ENCODE data around the gene PGA3. TPM values are rescaled to one million over a fixed set of nuclear protein-coding genes. Genes with fewer than 3 reads are reported as not detected.
A peak's percentile ranks its signal among the peaks of the same experiment; 100 is the strongest.
"Not testable (repeated sequence)": the region's sequence is repeated elsewhere in the genome, so short reads cannot be mapped to it uniquely, and the experiment has no call there.

PGA3 gene
- total RNA-seq, 8 experiments from 2014 or later = 0.49 to 4.5 (median 1.4) TPM; not detected in 2

DNA sequence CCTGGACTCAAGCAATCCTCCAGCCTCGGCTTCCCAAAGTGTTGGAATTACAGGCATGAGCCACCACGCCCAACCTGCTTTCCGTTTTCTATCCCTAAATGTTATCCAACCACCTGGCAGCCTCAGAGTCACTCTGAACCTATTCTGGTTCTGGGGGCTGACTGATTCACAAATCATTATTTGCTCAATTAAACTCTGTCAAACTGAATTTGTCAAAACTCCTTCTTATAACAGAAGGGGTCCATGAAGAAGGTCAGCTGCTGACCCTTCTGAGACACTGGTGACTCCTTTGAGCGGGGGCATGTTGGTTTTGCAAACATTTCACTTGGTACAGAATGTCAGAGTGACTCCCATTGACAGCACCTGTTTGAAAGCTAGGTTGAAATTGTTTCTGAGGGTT is 40.3 kb upstream of the PGA3 start:
- in situ Hi-C loops (cut with MboI; ENCODE audit: low pct_unique_long_range_greater_than_20kb in 2 of 9, low sequenced_read_pairs in 9 of 9, unreplicated experiment in 9 of 9) = loop anchor here in 1 of 9 experiments (25.0 kb wide), 1 partner anchor 326 kb away; the partner anchor contains the start of gene CCDC86

DNA sequence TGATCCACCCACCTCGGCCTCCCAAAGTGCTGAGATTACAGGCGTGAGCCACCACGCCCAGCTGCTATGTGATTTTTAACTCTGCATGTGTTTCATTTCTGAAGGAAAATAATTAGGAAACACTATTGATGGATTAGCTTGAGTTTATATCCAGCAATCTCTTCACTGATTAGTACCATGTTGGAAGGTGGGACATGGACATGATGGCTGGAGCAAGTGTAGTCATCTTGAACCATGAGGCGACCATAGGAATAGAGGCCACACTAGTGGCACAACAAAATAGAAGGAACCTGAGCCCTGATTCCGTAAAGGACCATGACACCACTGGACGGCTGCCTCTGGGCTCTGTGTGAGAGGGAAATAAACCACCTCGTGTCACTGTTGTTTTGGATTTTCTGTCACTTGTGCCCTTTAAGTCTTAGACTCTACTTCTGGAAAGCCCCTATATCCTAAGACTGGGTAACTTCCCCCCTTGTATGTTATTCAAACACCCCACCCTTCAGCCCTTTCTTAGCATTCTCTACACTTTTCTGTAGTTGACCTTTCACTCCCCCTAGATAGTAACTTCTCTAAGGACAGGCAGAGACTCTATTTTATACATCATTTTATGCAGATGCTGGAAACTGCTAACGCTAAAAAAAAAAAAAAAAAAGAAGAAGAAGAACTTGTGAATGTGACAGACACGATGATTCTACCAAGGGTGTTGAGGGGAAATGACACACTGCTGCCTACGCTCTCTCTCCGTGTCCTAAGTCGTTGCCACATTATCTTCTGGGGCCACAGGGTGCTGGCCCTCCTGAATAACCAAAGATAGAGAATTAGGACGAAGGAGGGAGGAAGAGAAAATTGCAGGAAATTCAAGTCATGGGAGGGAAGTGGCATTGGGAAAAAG is 39.4 kb upstream of the PGA3 start:
- WGBS, 10 experiments = 41 to 93% (median 74%) methylated on average over 2 to 11 of the region's 13 CpGs
- H3K27ac ChIP-seq = no peak overlapping the region
- in situ Hi-C loops (cut with MboI; ENCODE audit: low pct_unique_long_range_greater_than_20kb in 2 of 9, low sequenced_read_pairs in 9 of 9, unreplicated experiment in 9 of 9) = loop anchor here in 1 of 9 experiments (25.0 kb wide), 1 partner anchor 327 kb away; the partner anchor contains the start of gene CCDC86
- no peak for ATAC-seq (replicated peaks in 6 of 8)
- no peak overlapping the region for H3K4me3 ChIP-seq
- peaks cover 7 to 13% of the 10 kb centered on the region in 2 donors for H3K4me1 ChIP-seq (replicated peaks in 1 of 2)

More for the DNA sequence above, 40.3 kb upstream of the PGA3 start:
- Histone ChIP-seq H3K4me1 (replicated peaks in 1 of 2) (peaks cover 7 to 13% of the 10 kb centered on the region in 2 donors), H3K4me3 (no peak overlapping the region), H3K27ac (no peak overlapping the region)
- WGBS, 10 experiments = 60 to 100% (median 84%) methylated on average over 1 to 4 of the region's 4 CpGs; no CpG with 5 or more reads in 2 of the 10 experiments
- no peak for ATAC-seq (replicated peaks in 6 of 8)

DNA sequence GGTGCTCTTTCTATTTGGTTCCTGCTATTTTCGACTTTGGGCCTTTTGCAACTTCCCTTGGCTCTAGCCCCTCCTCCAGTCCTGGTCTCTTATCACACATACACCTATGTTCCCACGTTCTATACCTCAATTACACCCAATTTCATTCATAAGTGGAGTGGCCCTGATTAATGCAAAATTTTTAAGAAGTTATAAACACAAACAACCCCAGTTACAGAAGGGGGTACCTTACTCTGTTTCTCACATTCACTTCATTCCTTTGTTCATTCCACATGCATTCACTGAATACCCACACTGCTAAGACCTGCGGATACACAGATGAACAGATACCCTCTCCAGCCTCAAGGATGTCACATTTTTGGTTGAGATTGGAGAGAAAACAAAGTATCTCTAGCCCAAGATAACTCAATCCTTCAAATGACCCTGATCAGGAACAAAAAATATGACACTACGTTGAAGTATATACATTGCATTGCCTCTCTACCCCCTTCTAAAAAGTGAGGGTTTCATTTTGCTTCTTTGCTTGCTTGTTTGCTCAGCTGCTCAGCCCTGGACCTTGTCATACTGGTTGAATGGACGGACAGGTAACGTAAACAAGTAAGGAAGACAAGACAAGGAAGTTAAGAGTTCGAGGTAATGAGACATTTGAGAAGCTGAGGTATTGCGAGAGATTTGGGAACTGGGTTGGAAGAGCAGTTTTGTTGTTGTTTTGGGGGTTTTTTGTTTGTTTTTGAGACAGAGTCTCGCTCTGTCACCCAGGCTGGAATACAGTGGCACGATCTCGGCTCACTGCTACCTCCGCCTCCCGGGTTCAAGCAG is 38.5 kb upstream of the PGA3 start:
- WGBS, 10 experiments = 50 to 92% (median 73%) methylated on average over 2 to 12 of the region's 13 CpGs
- ATAC-seq (replicated peaks in 6 of 8) = no peak
- Histone ChIP-seq H3K4me3 (no peak overlapping the region), H3K4me1 (replicated peaks in 1 of 2) (peaks cover 7 to 13% of the 10 kb centered on the region in 2 donors), H3K27ac (no peak overlapping the region)
- in situ Hi-C loops (cut with MboI; ENCODE audit: low pct_unique_long_range_greater_than_20kb in 2 of 9, low sequenced_read_pairs in 9 of 9, unreplicated experiment in 9 of 9) = loop anchor here in 1 of 9 experiments (25.0 kb wide), 1 partner anchor 328 kb away; the partner anchor contains the start of gene CCDC86

DNA sequence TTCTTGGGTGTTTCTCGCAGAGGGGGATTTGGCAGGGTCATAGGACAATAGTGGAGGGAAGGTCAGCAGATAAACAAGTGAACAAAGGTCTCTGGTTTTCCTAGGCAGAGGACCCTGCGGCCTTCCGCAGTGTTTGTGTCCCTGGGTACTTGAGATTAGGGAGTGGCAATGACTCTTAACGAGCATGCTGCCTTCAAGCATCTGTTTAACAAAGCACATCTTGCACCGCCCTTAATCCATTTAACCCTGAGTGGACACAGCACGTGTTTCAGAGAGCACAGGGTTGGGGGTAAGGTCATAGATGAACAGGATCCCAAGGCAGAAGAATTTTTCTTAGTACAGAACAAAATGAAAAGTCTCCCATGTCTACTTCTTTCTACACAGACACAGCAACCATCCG is 37.5 kb upstream of the PGA3 start:
- ATAC-seq (replicated peaks in 6 of 8); H3K4me1 ChIP-seq (replicated peaks in 1 of 2): not testable (repeated sequence)

DNA sequence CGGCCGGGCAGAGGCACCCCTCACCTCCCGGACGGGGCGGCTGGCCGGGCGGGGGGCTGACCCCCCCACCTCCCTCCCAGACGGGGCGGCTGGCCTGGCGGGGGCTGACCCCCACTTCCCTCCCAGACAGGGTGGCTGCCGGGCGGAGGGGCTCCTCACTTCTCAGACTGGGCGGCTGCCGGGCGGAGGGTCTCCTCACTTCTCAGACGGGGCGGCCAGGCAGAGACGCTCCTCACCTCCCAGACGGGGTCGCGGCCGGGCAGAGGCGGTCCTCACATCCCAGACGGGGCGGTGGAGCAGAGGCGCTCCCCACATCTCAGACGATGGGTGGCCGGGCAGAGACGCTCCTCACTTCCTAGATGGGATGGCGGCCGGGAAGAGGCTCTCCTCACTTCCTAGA is 37.0 kb upstream of the PGA3 start:
- not testable (repeated sequence) for ATAC-seq (replicated peaks in 6 of 8); H3K4me3 ChIP-seq; H3K4me1 ChIP-seq (replicated peaks in 1 of 2); H3K27ac ChIP-seq
- in situ Hi-C loops (cut with MboI; ENCODE audit: low pct_unique_long_range_greater_than_20kb in 2 of 9, low sequenced_read_pairs in 9 of 9, unreplicated experiment in 9 of 9) = loop anchor here in 1 of 9 experiments (25.0 kb wide), 1 partner anchor 329 kb away; the partner anchor contains the start of gene CCDC86
- WGBS, 10 experiments = no CpG with 5 or more reads among the region's 31 CpGs

More for the DNA sequence above, 37.5 kb upstream of the PGA3 start:
- 33% methylated on average over 1 of the region's 7 CpGs; no CpG with 5 or more reads in 9 of the 10 experiments for WGBS, 10 experiments
- not testable (repeated sequence) for H3K27ac ChIP-seq, H3K4me3 ChIP-seq
- in situ Hi-C loops (cut with MboI; ENCODE audit: low pct_unique_long_range_greater_than_20kb in 2 of 9, low sequenced_read_pairs in 9 of 9, unreplicated experiment in 9 of 9) = loop anchor here in 1 of 9 experiments (25.0 kb wide), 1 partner anchor 328 kb away; the partner anchor contains the start of gene CCDC86

DNA sequence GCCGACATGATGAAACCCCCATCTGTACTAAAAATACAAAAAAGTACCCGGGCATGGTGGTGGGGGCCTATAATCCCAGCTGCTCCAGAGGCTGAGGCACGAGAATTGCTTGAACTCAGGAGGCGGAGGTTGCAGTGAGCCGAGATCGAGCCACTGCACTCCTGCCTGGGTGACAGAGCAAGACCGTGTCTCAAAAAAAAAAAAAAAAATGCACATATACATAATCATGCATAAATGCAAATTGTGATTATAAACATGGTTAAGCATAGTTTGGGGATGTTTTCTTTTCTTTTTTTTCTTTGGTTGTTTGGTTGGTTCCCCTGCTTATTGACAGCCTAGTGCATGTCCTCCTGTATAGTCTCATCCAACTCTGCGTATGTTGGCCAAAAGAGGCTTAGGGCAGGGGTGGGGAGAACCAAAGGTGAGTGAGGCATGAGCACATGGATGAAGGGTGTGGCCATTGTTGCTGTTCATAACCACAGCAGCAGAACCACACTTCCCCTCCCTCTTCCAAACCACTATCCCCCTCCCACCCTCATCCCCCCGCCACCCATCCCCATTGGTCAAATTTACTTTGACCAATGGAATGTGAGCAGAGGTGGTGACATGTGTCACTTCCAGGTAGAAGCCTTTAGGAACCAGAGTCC is 35.1 kb upstream of the PGA3 start:
- Histone ChIP-seq H3K4me1 (replicated peaks in 1 of 2) (no peaks in the 10 kb centered on the region), H3K4me3 (no peak overlapping the region), H3K27ac (no peak overlapping the region)
- peak in 3 of 8 experiments; percentile 58 to 80 (median 68) for ATAC-seq (replicated peaks in 6 of 8)
- in situ Hi-C loops (cut with MboI; ENCODE audit: low pct_unique_long_range_greater_than_20kb in 2 of 9, low sequenced_read_pairs in 9 of 9, unreplicated experiment in 9 of 9) = loop anchor here in 1 of 9 experiments (25.0 kb wide), 1 partner anchor 331 kb away; the partner anchor contains the start of gene CCDC86
- 20 to 100% (median 83%) methylated on average over 1 to 7 of the region's 9 CpGs; no CpG with 5 or more reads in 4 of the 10 experiments for WGBS, 10 experiments

DNA sequence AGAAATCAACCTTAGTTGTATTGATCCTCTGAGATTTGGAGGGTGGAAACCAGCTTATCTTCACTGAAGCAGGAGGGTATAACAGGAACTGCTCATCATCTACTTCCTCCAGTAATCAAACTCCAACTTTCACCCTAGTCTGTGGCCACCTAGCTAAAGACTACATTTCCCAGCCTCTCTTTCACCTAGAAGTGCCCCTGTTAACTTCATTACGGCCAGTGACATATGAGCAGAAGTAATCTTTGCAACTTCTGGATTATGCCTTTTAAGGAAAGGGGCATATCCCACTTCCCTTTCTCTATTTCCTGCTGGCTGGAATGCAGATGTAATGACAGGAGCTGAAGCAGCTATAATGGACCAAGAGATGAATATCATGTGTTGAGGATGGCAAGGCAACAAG is 34.5 kb upstream of the PGA3 start:
- WGBS, 10 experiments = 60 to 100% (median 100%) methylated on average over 1 of the region's 1 CpG; no CpG with 5 or more reads in 5 of the 10 experiments
- ATAC-seq (replicated peaks in 6 of 8) = peak in 1 of 8 experiments; percentile 11
- Histone ChIP-seq H3K27ac (no peak overlapping the region), H3K4me3 (no peak overlapping the region), H3K4me1 (replicated peaks in 1 of 2) (no peaks in the 10 kb centered on the region)
- in situ Hi-C loops (cut with MboI; ENCODE audit: low pct_unique_long_range_greater_than_20kb in 2 of 9, low sequenced_read_pairs in 9 of 9, unreplicated experiment in 9 of 9) = loop anchor here in 1 of 9 experiments (25.0 kb wide), 1 partner anchor 331 kb away; the partner anchor contains the start of gene CCDC86

DNA sequence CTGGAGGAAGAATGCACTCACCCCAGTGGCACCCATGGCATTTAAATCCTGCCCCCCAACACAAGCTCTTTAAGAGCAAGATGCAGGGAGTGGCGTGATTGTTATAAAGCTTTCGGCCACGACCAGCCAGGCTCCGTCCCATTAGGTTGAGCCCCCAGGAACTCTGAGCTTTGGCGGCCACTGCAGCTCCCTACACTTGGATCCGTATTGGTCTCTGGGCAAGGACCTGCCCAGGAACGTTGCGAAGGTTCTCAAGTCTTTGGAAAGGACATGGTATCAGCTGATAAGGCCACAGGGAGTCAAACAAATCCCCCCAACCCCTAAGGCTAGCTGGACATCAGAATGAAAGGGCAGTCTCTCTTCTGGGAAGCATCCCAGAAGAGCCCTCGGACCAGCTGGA is 32.7 kb upstream of the PGA3 start:
- Histone ChIP-seq H3K4me3 (no peak overlapping the region), H3K4me1 (replicated peaks in 1 of 2) (no peaks in the 10 kb centered on the region), H3K27ac (no peak overlapping the region)
- ATAC-seq (replicated peaks in 6 of 8) = no peak
- in situ Hi-C loops (cut with MboI; ENCODE audit: low pct_unique_long_range_greater_than_20kb in 2 of 9, low sequenced_read_pairs in 9 of 9, unreplicated experiment in 9 of 9) = loop anchor here in 1 of 9 experiments (25.0 kb wide), 1 partner anchor 333 kb away; the partner anchor contains the start of gene CCDC86
- 20 to 77% (median 59%) methylated on average over 1 to 9 of the region's 9 CpGs; no CpG with 5 or more reads in 3 of the 10 experiments for WGBS, 10 experiments

DNA sequence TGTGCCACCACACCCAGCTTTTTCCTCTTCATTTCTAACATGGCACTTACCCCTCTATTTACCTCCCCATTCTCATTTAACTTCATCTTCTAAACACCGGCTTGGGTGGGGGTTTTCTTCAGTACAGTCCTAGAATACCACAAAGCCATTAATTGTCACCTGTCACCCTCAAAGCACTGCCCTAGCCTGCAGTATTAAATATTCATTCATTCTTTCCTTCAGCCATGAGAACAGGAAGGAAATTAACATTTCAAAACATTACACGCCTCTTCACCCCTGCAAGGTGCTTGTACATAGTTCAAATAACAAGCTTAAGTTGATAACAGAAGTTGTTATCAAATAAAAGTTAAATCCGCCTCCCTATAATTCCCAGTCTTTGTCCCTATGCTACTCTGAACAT is 31.4 kb upstream of the PGA3 start:
- H3K4me3 ChIP-seq = no peak overlapping the region
- in situ Hi-C loops (cut with MboI; ENCODE audit: low pct_unique_long_range_greater_than_20kb in 2 of 9, low sequenced_read_pairs in 9 of 9, unreplicated experiment in 9 of 9) = loop anchor here in 1 of 9 experiments (25.0 kb wide), 1 partner anchor 335 kb away; the partner anchor contains the start of gene CCDC86
- WGBS, 10 experiments = 7 to 80% (median 61%) methylated on average over 1 to 3 of the region's 3 CpGs
- no peaks in the 10 kb centered on the region for H3K4me1 ChIP-seq (replicated peaks in 1 of 2)
- ATAC-seq (replicated peaks in 6 of 8) = peak in 3 of 8 experiments; percentile 18 to 39 (median 27)
- no peak overlapping the region for H3K27ac ChIP-seq

DNA sequence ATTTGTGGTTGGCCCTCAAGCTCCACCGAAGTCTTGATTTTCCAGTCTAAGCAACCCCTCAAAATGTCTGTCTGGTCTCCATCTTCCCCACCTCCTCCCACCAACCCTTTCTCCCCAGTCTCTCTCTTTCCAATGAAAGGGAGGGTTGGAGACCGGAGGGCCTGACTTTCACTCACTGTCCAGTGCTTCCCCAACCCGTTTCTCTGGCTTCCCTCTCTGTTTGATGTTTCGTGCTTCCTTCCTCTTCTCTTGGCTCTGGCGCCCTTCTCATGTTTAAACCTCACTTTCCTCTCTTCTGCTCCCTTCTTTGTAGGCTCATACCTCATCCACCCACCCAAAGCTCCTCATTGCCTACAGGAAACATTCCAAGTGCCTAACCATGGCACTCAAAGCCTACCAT is 31.0 kb upstream of the PGA3 start:
- in situ Hi-C loops (cut with MboI; ENCODE audit: low pct_unique_long_range_greater_than_20kb in 2 of 9, low sequenced_read_pairs in 9 of 9, unreplicated experiment in 9 of 9) = loop anchor here in 1 of 9 experiments (25.0 kb wide), 1 partner anchor 335 kb away; the partner anchor contains the start of gene CCDC86
- no peak overlapping the region for H3K4me3 ChIP-seq
- no peaks in the 10 kb centered on the region for H3K4me1 ChIP-seq (replicated peaks in 1 of 2)
- ATAC-seq (replicated peaks in 6 of 8) = no peak
- H3K27ac ChIP-seq = no peak overlapping the region
- WGBS, 10 experiments = 0 to 77% (median 65%) methylated on average over 1 to 5 of the region's 5 CpGs; no CpG with 5 or more reads in 2 of the 10 experiments

DNA sequence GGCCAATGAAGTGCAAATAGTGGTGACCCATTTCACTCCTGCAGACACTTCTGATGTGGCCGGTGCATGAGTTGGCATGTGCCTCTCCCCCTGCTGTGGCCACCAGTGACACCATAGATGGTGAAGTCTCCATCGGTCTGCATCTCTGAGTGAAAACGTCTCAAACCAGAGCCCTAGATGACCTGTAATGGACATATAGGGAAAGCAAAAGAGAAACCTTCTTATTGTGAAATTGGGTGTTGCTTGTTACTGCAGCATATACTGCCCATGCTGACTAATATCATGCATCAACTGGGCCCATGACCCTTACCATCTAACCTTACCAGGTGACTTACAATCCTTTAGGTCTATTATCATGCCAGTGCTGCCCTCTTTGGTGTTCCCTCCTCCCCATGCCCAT is 30.4 kb upstream of the PGA3 start:
- no peak overlapping the region for H3K4me3 ChIP-seq
- 25 to 86% (median 82%) methylated on average over 1 to 3 of the region's 3 CpGs; no CpG with 5 or more reads in 6 of the 10 experiments for WGBS, 10 experiments
- H3K4me1 ChIP-seq (replicated peaks in 1 of 2) = no peaks in the 10 kb centered on the region
- in situ Hi-C loops (cut with MboI; ENCODE audit: low pct_unique_long_range_greater_than_20kb in 2 of 9, low sequenced_read_pairs in 9 of 9, unreplicated experiment in 9 of 9) = loop anchor here in 1 of 9 experiments (25.0 kb wide), 1 partner anchor 336 kb away; the partner anchor contains the start of gene CCDC86
- H3K27ac ChIP-seq = no peak overlapping the region
- no peak for ATAC-seq (replicated peaks in 6 of 8)

DNA sequence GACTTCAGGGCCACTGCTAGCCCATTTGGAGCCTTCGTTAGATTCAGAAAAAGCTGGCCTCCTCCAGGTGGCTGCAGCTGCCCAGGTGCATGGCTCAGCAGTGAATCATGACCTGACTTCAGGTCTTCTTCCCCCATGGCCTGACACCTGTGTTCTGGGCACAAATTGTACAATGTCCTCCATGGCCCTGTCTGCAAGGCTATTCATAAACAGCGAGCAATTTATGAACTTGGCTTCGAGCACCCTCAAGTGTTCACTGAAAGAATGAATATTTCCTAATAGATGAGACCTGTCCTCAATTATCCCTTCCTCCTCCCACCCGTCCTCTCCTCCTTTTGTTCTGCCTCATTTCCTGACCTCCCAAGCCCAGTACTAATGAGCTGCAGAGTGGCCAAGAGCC is 29.9 kb upstream of the PGA3 start:
- in situ Hi-C loops (cut with MboI; ENCODE audit: low pct_unique_long_range_greater_than_20kb in 2 of 9, low sequenced_read_pairs in 9 of 9, unreplicated experiment in 9 of 9) = loop anchor here in 1 of 9 experiments (25.0 kb wide), 1 partner anchor 336 kb away; the partner anchor contains the start of gene CCDC86
- Histone ChIP-seq H3K4me3 (no peak overlapping the region), H3K4me1 (replicated peaks in 1 of 2) (no peaks in the 10 kb centered on the region), H3K27ac (no peak overlapping the region)
- WGBS, 10 experiments = 24 to 93% (median 76%) methylated on average over 1 to 4 of the region's 4 CpGs; no CpG with 5 or more reads in 2 of the 10 experiments
- ATAC-seq (replicated peaks in 6 of 8) = peak in 3 of 8 experiments; percentile 80 to 90 (median 83)

All from motor neuron (in vitro differentiated cells).